HEK293 (cell line): Measurements from ENCODE around the gene MIF.
"Not testable (repeated sequence)": the region's sequence is repeated elsewhere in the genome, so short reads cannot be mapped to it uniquely, and the experiment has no call there.

Source experiments
- CTCF ChIP-seq: fragments of 450-650 bp; formaldehyde crosslinking; IDR thresholded peaks from 2 replicates; pipeline ENCODE4 v1.5.1; 2016; ENCODE audit warnings: missing biosample characterization, missing genetic modification characterization
- TCF7L2 ChIP-seq: IDR thresholded peaks from 2 replicates; pipeline ENCODE4 v1.6.1; 2011; ENCODE audit warnings: low read depth, mild to moderate bottlenecking, inconsistent platforms, low read length, moderate library complexity, borderline replicate concordance
- ZNF174 ChIP-seq: fragments of 450-650 bp; formaldehyde crosslinking; IDR thresholded peaks from 2 replicates; pipeline ENCODE4 v1.5.0; 2017; ENCODE audit warnings: missing biosample characterization, mild to moderate bottlenecking, missing genetic modification characterization
- ZNF211 ChIP-seq: fragments of 450-650 bp; formaldehyde crosslinking; IDR thresholded peaks from 2 replicates; pipeline ENCODE4 v1.5.1; 2016; ENCODE audit warnings: low read depth, missing biosample characterization, missing genetic modification characterization
- ZNF621 ChIP-seq: fragments of 450-650 bp; formaldehyde crosslinking; IDR thresholded peaks from 2 replicates; pipeline ENCODE4 v1.5.1; 2017; ENCODE audit warnings: missing biosample characterization, missing genetic modification characterization

GRCh38 chr22:23900227-23900626 lies 6.0 kb downstream of the MIF start:
- not testable (repeated sequence) for TF ChIP-seq CTCF (tag by site-specific recombination); ZNF211 (tag by site-specific recombination); TCF7L2; ZNF174; ZNF621
